Kidney epithelial cell (primary cell): Measurements from ENCODE around the gene LY9. TPM values are rescaled to one million over a fixed set of nuclear protein-coding genes. Genes with fewer than 3 reads are reported as not detected.

Source experiments
- DNase-seq: peaks from one replicate; pipeline ENCODE4 v3.0.0-alpha.2; 2010; ENCODE audit warnings: low read depth
- H3K27me3 ChIP-seq: 2 replicates; pipeline ENCODE4 v1.6.0; 2011; ENCODE audit warnings: low read length; ENCODE audit not compliant: control insufficient read depth, insufficient read depth
- H3K36me3 ChIP-seq: 2 replicates; pipeline ENCODE4 v1.5.1; 2011; ENCODE audit warnings: low read length; ENCODE audit not compliant: control insufficient read depth, insufficient read depth
- H3K4me3 ChIP-seq: 2 replicates; pipeline ENCODE4 v1.5.1; 2011; ENCODE audit warnings: low read depth, mild to moderate bottlenecking, control low read depth, low read length
- CTCF ChIP-seq: IDR thresholded peaks from 2 replicates; pipeline ENCODE4 v1.5.1; 2011; ENCODE audit warnings: mild to moderate bottlenecking, moderate library complexity, low read length, control low read depth, inconsistent platforms; ENCODE audit not compliant: insufficient read depth, poor library complexity, severe bottlenecking
- total RNA-seq: library from RNA; depleted of rRNA; stranded (reverse); fragments of >200 nt; gene quantifications from 2 replicates; pipeline ENCODE4 v1.2.3, GENCODE V29; 2015

Gene LY9
- total RNA-seq, 1 donor from 2014 or later: not detected

DNA sequence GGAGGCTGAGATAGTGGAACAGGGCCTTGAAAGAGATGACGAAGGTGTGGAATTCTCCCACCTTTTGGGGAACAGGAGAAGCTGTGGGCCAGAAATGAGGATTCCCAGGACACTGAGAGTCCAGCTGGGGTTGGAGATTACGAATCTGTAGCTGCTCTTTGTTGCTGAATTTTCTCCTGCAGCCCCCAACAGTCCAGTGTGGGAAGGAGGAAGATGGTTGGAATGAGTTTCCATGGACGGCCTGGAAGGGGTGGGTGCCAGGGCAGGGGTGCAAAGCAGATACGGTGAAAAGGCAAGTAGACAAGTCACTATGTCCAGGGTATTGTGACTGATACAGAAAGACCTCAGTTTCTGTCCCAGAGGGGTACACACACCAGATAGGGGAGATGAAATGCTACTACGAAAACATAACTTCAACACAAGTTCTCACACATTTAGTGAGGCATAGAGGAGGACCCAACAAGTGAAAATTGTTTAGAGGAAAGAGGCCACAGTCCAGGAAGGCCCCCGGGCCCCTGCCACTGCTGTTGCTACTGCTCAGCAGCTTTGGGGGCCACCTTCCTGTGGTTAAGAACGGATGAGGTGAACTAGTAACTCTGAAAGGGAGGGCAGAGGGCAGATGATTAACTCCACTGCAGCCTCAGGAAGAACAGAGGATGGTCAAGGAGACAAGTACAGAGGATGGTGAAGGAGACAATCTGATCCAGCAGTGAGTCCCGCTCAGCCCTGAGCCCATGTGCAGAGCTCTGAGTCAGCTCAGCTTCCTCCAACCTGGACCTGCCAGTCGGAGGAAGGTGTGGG is 59.4 kb downstream of the LY9 start:
- TF ChIP-seq CTCF: no peak
- no peak overlapping the region for H3K4me3 ChIP-seq
- no peaks in the 10 kb centered on the region for H3K36me3 ChIP-seq
- H3K27me3 ChIP-seq: no peaks in the 10 kb centered on the region
- DNase-seq: no peak

- no peak for TF ChIP-seq CTCF
- no peak for DNase-seq
- Histone ChIP-seq H3K27me3 (no peaks in the 10 kb centered on the region), H3K4me3 (no peak overlapping the region), H3K36me3 (no peaks in the 10 kb centered on the region)
Measured at GRCh38 chr1:160858097-160858496, 62.1 kb downstream of the LY9 start.

DNA sequence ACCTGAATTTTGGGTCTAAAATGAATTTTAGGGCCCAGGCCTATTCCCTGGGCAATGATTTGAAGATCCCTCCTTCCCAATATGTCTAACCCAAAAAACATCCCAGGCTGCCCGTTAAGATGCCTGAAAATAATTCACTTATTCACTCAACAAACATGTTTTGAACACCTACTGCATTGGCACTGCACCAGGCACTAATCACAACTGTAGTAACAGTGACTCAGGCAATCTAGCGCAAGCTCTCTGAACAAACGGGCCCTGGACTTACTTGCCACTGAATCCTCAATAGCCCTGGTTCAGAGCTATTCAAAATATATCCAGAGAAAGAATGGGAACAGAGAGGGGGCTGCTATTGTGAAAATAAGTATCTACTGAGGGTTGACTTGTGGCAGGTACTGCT is 62.5 kb downstream of the LY9 start:
- no peaks in the 10 kb centered on the region for H3K36me3 ChIP-seq
- DNase-seq: no peak
- TF ChIP-seq CTCF: no peak
- H3K27me3 ChIP-seq: no peaks in the 10 kb centered on the region
- no peak overlapping the region for H3K4me3 ChIP-seq

DNA sequence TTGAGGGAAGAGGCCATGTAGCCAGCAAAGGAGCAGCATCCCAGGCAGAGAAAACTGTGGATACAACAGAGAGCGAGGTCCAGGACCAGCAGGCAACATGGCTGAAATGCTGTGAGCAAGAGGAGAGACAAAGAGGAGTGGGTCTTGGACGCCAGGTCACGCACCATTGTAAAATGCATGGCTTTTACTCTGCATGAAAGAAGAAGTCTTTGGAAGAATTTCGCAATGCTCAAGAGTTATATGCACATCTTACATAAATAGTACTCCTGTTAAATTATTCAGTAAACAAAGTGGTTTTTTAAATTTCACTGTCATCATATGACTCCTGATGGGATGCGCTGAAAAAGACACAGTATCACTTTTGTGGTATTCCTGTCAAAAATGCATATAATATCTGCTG is 63.2 kb downstream of the LY9 start:
- TF ChIP-seq CTCF: no peak
- no peak for DNase-seq
- H3K36me3 ChIP-seq: no peaks in the 10 kb centered on the region
- no peak overlapping the region for H3K4me3 ChIP-seq
- H3K27me3 ChIP-seq: no peaks in the 10 kb centered on the region

DNA sequence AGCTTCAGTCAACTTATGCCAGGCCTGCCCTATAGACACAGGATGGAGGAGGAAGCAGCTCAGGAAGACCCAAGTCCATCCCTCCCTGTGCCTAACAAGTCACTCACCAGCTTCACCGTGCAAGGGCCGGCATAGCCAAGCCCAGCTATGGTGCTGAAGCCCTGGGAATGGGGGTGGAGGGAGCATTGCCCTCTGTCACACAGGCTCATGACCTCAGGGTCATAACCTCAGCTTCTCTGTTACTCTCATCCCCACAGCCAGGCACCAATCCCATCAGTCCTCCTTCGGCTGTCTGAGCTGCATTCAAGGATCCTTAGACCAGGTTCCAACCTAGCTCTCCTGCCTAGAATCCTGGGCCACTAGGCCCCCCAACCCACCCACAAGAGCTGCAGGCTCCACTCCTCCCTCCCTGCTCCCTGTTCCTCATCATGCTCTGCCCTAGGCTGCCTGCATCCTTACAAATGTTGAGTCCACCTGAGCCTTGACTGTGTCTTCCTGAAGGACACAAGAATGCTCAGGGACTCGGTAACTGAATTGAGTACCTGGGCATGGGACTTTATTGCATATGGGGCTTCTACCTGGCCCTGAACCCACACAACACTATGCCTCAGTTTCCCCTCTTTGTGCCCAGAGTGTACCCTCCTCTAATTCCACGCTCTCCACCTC is 65.0 kb downstream of the LY9 start:
- Histone ChIP-seq H3K36me3 (no peaks in the 10 kb centered on the region), H3K4me3 (no peak overlapping the region), H3K27me3 (no peaks in the 10 kb centered on the region)
- TF ChIP-seq CTCF: no peak
- DNase-seq: no peak
